Activated CD4-positive, alpha-beta T cell treated with anti-CD3 and anti-CD28 coated beads, Interleukin-2, amount 10 ng/mL, durations not matched to agents 24 days and 14 days (primary cell): ENCODE measurements around the gene LDAH. TPM values are rescaled to one million over a fixed set of nuclear protein-coding genes. Genes with fewer than 3 reads are reported as not detected.
A peak's percentile ranks its signal among the peaks of the same experiment; 100 is the strongest.

ENCODE experiments used
- DNase-seq: peaks from one replicate; pipeline ENCODE4 v3.0.0; 2022
- H3K27ac Mint-ChIP-seq: one replicate; pipeline ENCODE4 v1.8.0; 2022; ENCODE audit warnings: mild to moderate bottlenecking, mixed read lengths
- H3K27me3 Mint-ChIP-seq: one replicate; pipeline ENCODE4 v1.8.0; 2022; ENCODE audit warnings: mixed read lengths
- H3K36me3 Mint-ChIP-seq: one replicate; pipeline ENCODE4 v1.8.0; 2022; ENCODE audit warnings: low read depth, mild to moderate bottlenecking, mixed read lengths
- H3K4me1 Mint-ChIP-seq: one replicate; pipeline ENCODE4 v1.8.0; 2021; ENCODE audit warnings: mixed read lengths
- H3K4me3 Mint-ChIP-seq: one replicate; pipeline ENCODE4 v1.8.0; 2022; ENCODE audit warnings: mild to moderate bottlenecking, moderate library complexity, mixed read lengths
- H3K9me3 Mint-ChIP-seq: one replicate; pipeline ENCODE4 v1.8.0; 2021; ENCODE audit warnings: mixed read lengths
- intact Hi-C: fragments of 100-400 bp; cut with micrococcal nuclease; formaldehyde crosslinking; loops from one replicate; pipeline ENCODE4 v1.15.1; 2023
- total RNA-seq: library from RNA; stranded (reverse); gene quantifications from 2 replicates; pipeline ENCODE4 v1.2.3, GENCODE V29; 2022

Gene LDAH
- total RNA-seq, 1 donor from 2014 or later = 31.6 TPM

GRCh38 chr2:20649976-20650375 is 172.9 kb downstream of the LDAH start:
- intact Hi-C loops = loop anchor here (2.0 to 5.0 kb wide), 2 partner anchors 173 to 408 kb away; partner anchors contain the start of gene LDAH
- Mint-ChIP-seq H3K9me3 (no peaks in the 10 kb centered on the region), H3K4me3 (peak overlapping the region; percentile 85), H3K4me1 (peaks cover 29% of the 10 kb centered on the region), H3K36me3 (no peaks in the 10 kb centered on the region), H3K27ac (peak overlapping the region; percentile 23), H3K27me3 (peaks cover 4% of the 10 kb centered on the region)
- DNase-seq = no peak

GRCh38 chr2:20649576-20649975 is 173.3 kb downstream of the LDAH start:
- Mint-ChIP-seq H3K4me3 (peak overlapping the region; percentile 85), H3K27me3 (peaks cover 2% of the 10 kb centered on the region), H3K9me3 (no peaks in the 10 kb centered on the region), H3K36me3 (no peaks in the 10 kb centered on the region), H3K4me1 (peaks cover 29% of the 10 kb centered on the region), H3K27ac (no peak overlapping the region)
- no peak for DNase-seq
- intact Hi-C loops = no loop called here

- no peak for DNase-seq
- peaks cover 29% of the 10 kb centered on the region for H3K4me1 Mint-ChIP-seq
- no peaks in the 10 kb centered on the region for H3K36me3 Mint-ChIP-seq
- H3K9me3 Mint-ChIP-seq = no peaks in the 10 kb centered on the region
- H3K4me3 Mint-ChIP-seq = no peak overlapping the region
- no peaks in the 10 kb centered on the region for H3K27me3 Mint-ChIP-seq
- intact Hi-C loops = no loop called here
- peak overlapping the region; percentile 58 for H3K27ac Mint-ChIP-seq
Measured at GRCh38 chr2:20648831-20649230, 174.1 kb downstream of the LDAH start.

GRCh38 chr2:20648206-20648605 is 174.7 kb downstream of the LDAH start:
- no peaks in the 10 kb centered on the region for H3K27me3 Mint-ChIP-seq
- H3K9me3 Mint-ChIP-seq = no peaks in the 10 kb centered on the region
- DNase-seq = no peak
- H3K4me3 Mint-ChIP-seq = no peak overlapping the region
- H3K4me1 Mint-ChIP-seq = peaks cover 29% of the 10 kb centered on the region
- H3K36me3 Mint-ChIP-seq = no peaks in the 10 kb centered on the region
- no peak overlapping the region for H3K27ac Mint-ChIP-seq
- intact Hi-C loops = no loop called here

- intact Hi-C loops = no loop called here
- no peaks in the 10 kb centered on the region for H3K36me3 Mint-ChIP-seq
- H3K4me3 Mint-ChIP-seq = no peak overlapping the region
- H3K4me1 Mint-ChIP-seq = peaks cover 29% of the 10 kb centered on the region
- no peak for DNase-seq
- no peaks in the 10 kb centered on the region for H3K9me3 Mint-ChIP-seq
- H3K27ac Mint-ChIP-seq = no peak overlapping the region
- H3K27me3 Mint-ChIP-seq = no peaks in the 10 kb centered on the region
Measured at GRCh38 chr2:20647738-20648137, 175.2 kb downstream of the LDAH start.

GRCh38 chr2:20647211-20647610 is 175.7 kb downstream of the LDAH start:
- intact Hi-C loops = no loop called here
- H3K4me3 Mint-ChIP-seq = no peak overlapping the region
- peaks cover 29% of the 10 kb centered on the region for H3K4me1 Mint-ChIP-seq
- DNase-seq = no peak
- no peak overlapping the region for H3K27ac Mint-ChIP-seq
- H3K9me3 Mint-ChIP-seq = no peaks in the 10 kb centered on the region
- no peaks in the 10 kb centered on the region for H3K27me3 Mint-ChIP-seq
- H3K36me3 Mint-ChIP-seq = no peaks in the 10 kb centered on the region

GRCh38 chr2:20646446-20646845 is 176.5 kb downstream of the LDAH start:
- no peak overlapping the region for H3K27ac Mint-ChIP-seq
- no peak overlapping the region for H3K4me3 Mint-ChIP-seq
- no peaks in the 10 kb centered on the region for H3K27me3 Mint-ChIP-seq
- DNase-seq = no peak
- H3K4me1 Mint-ChIP-seq = peaks cover 27% of the 10 kb centered on the region
- intact Hi-C loops = no loop called here
- no peaks in the 10 kb centered on the region for H3K9me3 Mint-ChIP-seq
- no peaks in the 10 kb centered on the region for H3K36me3 Mint-ChIP-seq

- Mint-ChIP-seq H3K36me3 (no peaks in the 10 kb centered on the region), H3K27me3 (no peaks in the 10 kb centered on the region), H3K9me3 (no peaks in the 10 kb centered on the region), H3K27ac (no peak overlapping the region), H3K4me1 (peaks cover 24% of the 10 kb centered on the region), H3K4me3 (no peak overlapping the region)
- no peak for DNase-seq
- intact Hi-C loops = no loop called here
Measured at GRCh38 chr2:20645761-20646160, 177.1 kb downstream of the LDAH start.

- H3K27ac Mint-ChIP-seq = no peak overlapping the region
- H3K27me3 Mint-ChIP-seq = no peaks in the 10 kb centered on the region
- DNase-seq = no peak
- H3K36me3 Mint-ChIP-seq = no peaks in the 10 kb centered on the region
- intact Hi-C loops = no loop called here
- H3K4me3 Mint-ChIP-seq = no peak overlapping the region
- H3K4me1 Mint-ChIP-seq = peaks cover 22% of the 10 kb centered on the region
- no peaks in the 10 kb centered on the region for H3K9me3 Mint-ChIP-seq
Measured at GRCh38 chr2:20645301-20645701, 177.6 kb downstream of the LDAH start.

- H3K27ac Mint-ChIP-seq = no peak overlapping the region
- no peak overlapping the region for H3K4me3 Mint-ChIP-seq
- H3K4me1 Mint-ChIP-seq = peaks cover 10% of the 10 kb centered on the region
- no peak for DNase-seq
- no peaks in the 10 kb centered on the region for H3K27me3 Mint-ChIP-seq
- no peaks in the 10 kb centered on the region for H3K36me3 Mint-ChIP-seq
- H3K9me3 Mint-ChIP-seq = no peaks in the 10 kb centered on the region
- intact Hi-C loops = no loop called here
Measured at GRCh38 chr2:20643826-20644225, 179.1 kb downstream of the LDAH start.

- Mint-ChIP-seq H3K9me3 (no peaks in the 10 kb centered on the region), H3K4me3 (no peak overlapping the region), H3K36me3 (no peaks in the 10 kb centered on the region), H3K27ac (no peak overlapping the region), H3K4me1 (peaks cover 2% of the 10 kb centered on the region), H3K27me3 (no peaks in the 10 kb centered on the region)
- DNase-seq = no peak
- intact Hi-C loops = no loop called here
Measured at GRCh38 chr2:20643060-20643459, 179.8 kb downstream of the LDAH start.

GRCh38 chr2:20642055-20642971 is 180.6 kb downstream of the LDAH start:
- Mint-ChIP-seq H3K4me1 (no peaks in the 10 kb centered on the region), H3K27me3 (no peaks in the 10 kb centered on the region), H3K4me3 (no peak overlapping the region), H3K36me3 (no peaks in the 10 kb centered on the region), H3K27ac (no peak overlapping the region), H3K9me3 (no peaks in the 10 kb centered on the region)
- peak; percentile 92 for DNase-seq
- intact Hi-C loops = loop anchor here (1.0 kb wide), 1 partner anchor 199 kb away; no protein-coding TSS in a partner anchor

GRCh38 chr2:20641123-20641985 is 181.5 kb downstream of the LDAH start:
- DNase-seq = no peak
- H3K27me3 Mint-ChIP-seq = no peaks in the 10 kb centered on the region
- no peaks in the 10 kb centered on the region for H3K9me3 Mint-ChIP-seq
- H3K4me1 Mint-ChIP-seq = no peaks in the 10 kb centered on the region
- H3K27ac Mint-ChIP-seq = no peak overlapping the region
- no peak overlapping the region for H3K4me3 Mint-ChIP-seq
- intact Hi-C loops = no loop called here
- H3K36me3 Mint-ChIP-seq = no peaks in the 10 kb centered on the region
